Breast epithelium (tissue), 3 donors: ENCODE data around the gene ATP11C.

Experiments
- POLR2A ChIP-seq: fragments of 450-650 bp; IDR thresholded peaks from one replicate; pipeline ENCODE4 v1.6.1; 2016; ENCODE audit warnings: antibody characterized with exemption, mild to moderate bottlenecking, moderate library complexity
- POLR2AphosphoS5 ChIP-seq, 3 donors: sonication (generic); formaldehyde crosslinking; IDR thresholded peaks; one replicate each; pipeline ENCODE4 v1.6.1; 2017; ENCODE audit warnings: antibody characterized with exemption in 3 of 3
- TF ChIP-seq, protein P1 (sequence below), 3 donors: fragments of 450-650 bp; IDR thresholded peaks; one replicate each; pipeline ENCODE4 v1.5.1; 2016 to 2017; ENCODE audit warnings: antibody characterized with exemption in 3 of 3, mild to moderate bottlenecking in 3 of 3, moderate library complexity in 3 of 3

GRCh38 chrX:139931646-139932072 lies 1.2 kb downstream of the ATP11C start:
- no peak for TF ChIP-seq POLR2A
- TF ChIP-seq, protein P1, sequence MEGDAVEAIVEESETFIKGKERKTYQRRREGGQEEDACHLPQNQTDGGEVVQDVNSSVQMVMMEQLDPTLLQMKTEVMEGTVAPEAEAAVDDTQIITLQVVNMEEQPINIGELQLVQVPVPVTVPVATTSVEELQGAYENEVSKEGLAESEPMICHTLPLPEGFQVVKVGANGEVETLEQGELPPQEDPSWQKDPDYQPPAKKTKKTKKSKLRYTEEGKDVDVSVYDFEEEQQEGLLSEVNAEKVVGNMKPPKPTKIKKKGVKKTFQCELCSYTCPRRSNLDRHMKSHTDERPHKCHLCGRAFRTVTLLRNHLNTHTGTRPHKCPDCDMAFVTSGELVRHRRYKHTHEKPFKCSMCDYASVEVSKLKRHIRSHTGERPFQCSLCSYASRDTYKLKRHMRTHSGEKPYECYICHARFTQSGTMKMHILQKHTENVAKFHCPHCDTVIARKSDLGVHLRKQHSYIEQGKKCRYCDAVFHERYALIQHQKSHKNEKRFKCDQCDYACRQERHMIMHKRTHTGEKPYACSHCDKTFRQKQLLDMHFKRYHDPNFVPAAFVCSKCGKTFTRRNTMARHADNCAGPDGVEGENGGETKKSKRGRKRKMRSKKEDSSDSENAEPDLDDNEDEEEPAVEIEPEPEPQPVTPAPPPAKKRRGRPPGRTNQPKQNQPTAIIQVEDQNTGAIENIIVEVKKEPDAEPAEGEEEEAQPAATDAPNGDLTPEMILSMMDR (IDR thresholded peaks at IDR 0.05) = no peak
- no peak for TF ChIP-seq POLR2AphosphoS5 (IDR thresholded peaks at IDR 0.05)
